Trophoblast cell (in vitro differentiated cells and primary cell): ENCODE measurements around the gene POLE.

Experiments
- DNase-seq, 2 donors: peaks; one replicate each; pipeline ENCODE4 v3.0.0-alpha.2; 2016
- H2AFZ ChIP-seq: 2 replicates; pipeline ENCODE4 v1.6.1; 2013; ENCODE audit warnings: low read length, moderate library complexity, mild to moderate bottlenecking; ENCODE audit not compliant: insufficient read depth, poor library complexity
- H2AK5ac ChIP-seq: 2 replicates; pipeline ENCODE4 v1.6.1; 2013; ENCODE audit warnings: mild to moderate bottlenecking, low read length
- H2BK120ac ChIP-seq: 2 replicates; pipeline ENCODE4 v1.6.1; 2013; ENCODE audit warnings: low read length, mild to moderate bottlenecking, moderate library complexity; ENCODE audit not compliant: insufficient read depth, poor library complexity
- H2BK12ac ChIP-seq: 2 replicates; pipeline ENCODE4 v1.6.1; 2013; ENCODE audit warnings: mild to moderate bottlenecking, low read length, moderate library complexity
- H2BK5ac ChIP-seq: 2 replicates; pipeline ENCODE4 v1.6.1; 2013; ENCODE audit warnings: low read length, low read depth, moderate library complexity, mild to moderate bottlenecking; ENCODE audit not compliant: poor library complexity
- H3K14ac ChIP-seq: 2 replicates; pipeline ENCODE4 v1.6.1; 2013; ENCODE audit warnings: mild to moderate bottlenecking, low read length
- H3K18ac ChIP-seq: 2 replicates; pipeline ENCODE4 v1.6.1; 2013; ENCODE audit warnings: mild to moderate bottlenecking, low read length
- H3K23ac ChIP-seq: 2 replicates; pipeline ENCODE4 v1.6.1; 2013; ENCODE audit warnings: low read length
- H3K27ac ChIP-seq: 2 replicates; pipeline ENCODE4 v1.5.1; 2013; ENCODE audit warnings: low read depth, mild to moderate bottlenecking, inconsistent platforms, low read length, moderate library complexity
- H3K27me3 ChIP-seq: 2 replicates; pipeline ENCODE4 v1.6.1; 2013; ENCODE audit warnings: inconsistent platforms, mild to moderate bottlenecking, low read length, moderate library complexity; ENCODE audit not compliant: insufficient read depth
- H3K36me3 ChIP-seq, 2 experiments: 1 replicate in 1 of 2; 2 replicates in 1 of 2; pipeline ENCODE4 v1.6.1; 2013; ENCODE audit warnings: low read length in 2 of 2, mild to moderate bottlenecking in 2 of 2, moderate library complexity in 1 of 2; ENCODE audit not compliant: insufficient read depth in 2 of 2, control insufficient read depth in 1 of 2
- H3K4ac ChIP-seq: 2 replicates; pipeline ENCODE4 v1.6.1; 2013; ENCODE audit warnings: low read depth, mild to moderate bottlenecking, low read length, moderate library complexity
- H3K4me1 ChIP-seq, 2 experiments: 1 replicate in 1 of 2; 2 replicates in 1 of 2; pipeline ENCODE4 v1.6.1; 2013; ENCODE audit warnings: low read length in 2 of 2, mild to moderate bottlenecking in 2 of 2, moderate library complexity in 1 of 2; ENCODE audit not compliant: insufficient read depth in 2 of 2, control insufficient read depth in 1 of 2
- H3K4me2 ChIP-seq: 2 replicates; pipeline ENCODE4 v1.6.1; 2013; ENCODE audit warnings: inconsistent platforms, mild to moderate bottlenecking, low read length, moderate library complexity
- H3K4me3 ChIP-seq: 2 replicates; pipeline ENCODE4 v1.5.1; 2013; ENCODE audit warnings: mild to moderate bottlenecking, low read depth, low read length, inconsistent platforms
- H3K79me1 ChIP-seq: one replicate; pipeline ENCODE4 v1.6.1; 2013; ENCODE audit warnings: low read length
- H3K79me2 ChIP-seq: 2 replicates; pipeline ENCODE4 v1.6.1; 2013; ENCODE audit warnings: low read length, mild to moderate bottlenecking; ENCODE audit not compliant: control insufficient read depth, insufficient read depth, poor library complexity
- H3K9ac ChIP-seq: 2 replicates; pipeline ENCODE4 v1.6.1; 2013; ENCODE audit warnings: mild to moderate bottlenecking, low read length
- H3K9me3 ChIP-seq: 2 replicates; pipeline ENCODE4 v1.6.1; 2013; ENCODE audit warnings: low read depth, mild to moderate bottlenecking, control low read depth, inconsistent platforms, low read length; ENCODE audit not compliant: insufficient read depth
- H4K12ac ChIP-seq: 2 replicates; pipeline ENCODE4 v1.6.1; 2013; ENCODE audit warnings: low read depth, mild to moderate bottlenecking, low read length, moderate library complexity
- H4K8ac ChIP-seq: 2 replicates; pipeline ENCODE4 v1.6.1; 2013; ENCODE audit warnings: low read depth, mild to moderate bottlenecking, low read length, moderate library complexity
- H4K91ac ChIP-seq: one replicate; pipeline ENCODE4 v1.6.1; 2013; ENCODE audit warnings: low read depth, mild to moderate bottlenecking, low read length, moderate library complexity
- WGBS: extraction: QIAGEN DNeasy Blood & Tissue Kit; methylation state at CpG from one replicate; pipeline ENCODE4 v1.1.7; 2013; ENCODE audit warnings: missing lambda C conversion rate; ENCODE audit not compliant: insufficient read length, insufficient coverage; ENCODE audit errors: extremely low coverage; 5-methylcytosine and 5-hydroxymethylcytosine counted together

Gene POLE

GRCh38 chr12:132729541-132730320, 42.6 kb upstream of the POLE start:
- H3K9me3 ChIP-seq, result peaks cover 2% of the 10 kb centered on the region
- no CpG with 5 or more reads among the region's 24 CpGs for WGBS
- H3K4me2 ChIP-seq, result no peak overlapping the region

GRCh38 chr12:132728502-132728901, 41.4 kb upstream of the POLE start:
- no peak overlapping the region for H4K91ac ChIP-seq
- H2BK12ac ChIP-seq, result no peak overlapping the region
- peaks cover 2% of the 10 kb centered on the region for H3K9me3 ChIP-seq

More at GRCh38 chr12:132729541-132730320, 42.6 kb upstream of the POLE start:
- H3K23ac ChIP-seq, result no peak overlapping the region
- no peaks in the 10 kb centered on the region for H3K79me2 ChIP-seq
- H3K4me1 ChIP-seq, result no peaks in the 10 kb centered on the region
- H3K4ac ChIP-seq, result no peak overlapping the region
- H4K91ac ChIP-seq, result no peak overlapping the region
- no peak overlapping the region for H2AK5ac ChIP-seq
- H3K27me3 ChIP-seq, result no peaks in the 10 kb centered on the region
- no peak overlapping the region for H3K27ac ChIP-seq
- H3K36me3 ChIP-seq, result peaks cover 82 to 84% of the 10 kb centered on the region in 2 experiments
- no peak overlapping the region for H2BK12ac ChIP-seq
- H3K79me1 ChIP-seq, result no peaks in the 10 kb centered on the region
- H4K8ac ChIP-seq, result no peak overlapping the region
- no peak overlapping the region for H4K12ac ChIP-seq
- DNase-seq, result peak in 1 of 2 donors; percentile 28
- no peak overlapping the region for H3K4me3 ChIP-seq
- no peak overlapping the region for H2BK5ac ChIP-seq
- H3K14ac ChIP-seq, result no peak overlapping the region
- no peak overlapping the region for H3K9ac ChIP-seq
- no peak overlapping the region for H2AFZ ChIP-seq
- no peak overlapping the region for H2BK120ac ChIP-seq
- H3K18ac ChIP-seq, result no peak overlapping the region

GRCh38 chr12:132727091-132727794, 40.1 kb upstream of the POLE start:
- Histone ChIP-seq H3K79me2 (no peaks in the 10 kb centered on the region), H3K4me2 (no peak overlapping the region), H3K36me3 (peaks cover 78 to 79% of the 10 kb centered on the region in 2 experiments), H3K9me3 (peaks cover 2% of the 10 kb centered on the region), H2BK12ac (no peak overlapping the region), H3K9ac (no peak overlapping the region), H4K91ac (no peak overlapping the region), H3K27ac (no peak overlapping the region), H2AK5ac (no peak overlapping the region), H2BK5ac (no peak overlapping the region), H2AFZ (no peak overlapping the region), H4K12ac (no peak overlapping the region), H3K4ac (no peak overlapping the region), H3K4me1 (no peaks in the 10 kb centered on the region), H3K27me3 (no peaks in the 10 kb centered on the region), H2BK120ac (no peak overlapping the region), H4K8ac (no peak overlapping the region), H3K23ac (no peak overlapping the region), H3K18ac (peak overlapping the region; percentile 43), H3K4me3 (no peak overlapping the region), H3K14ac (no peak overlapping the region), H3K79me1 (no peaks in the 10 kb centered on the region)
- DNase-seq, result no peak
- no CpG with 5 or more reads among the region's 37 CpGs for WGBS

More at GRCh38 chr12:132728502-132728901, 41.4 kb upstream of the POLE start:
- Histone ChIP-seq H2AK5ac (no peak overlapping the region), H3K4ac (no peak overlapping the region), H3K23ac (no peak overlapping the region), H3K79me2 (no peaks in the 10 kb centered on the region), H4K8ac (no peak overlapping the region), H3K9ac (no peak overlapping the region), H3K4me1 (no peaks in the 10 kb centered on the region), H4K12ac (no peak overlapping the region), H3K79me1 (no peaks in the 10 kb centered on the region), H3K4me3 (no peak overlapping the region), H3K27ac (no peak overlapping the region), H3K4me2 (no peak overlapping the region), H3K14ac (no peak overlapping the region), H2BK5ac (no peak overlapping the region), H3K36me3 (peaks cover 83 to 84% of the 10 kb centered on the region in 2 experiments), H2BK120ac (no peak overlapping the region), H3K18ac (no peak overlapping the region), H3K27me3 (no peaks in the 10 kb centered on the region), H2AFZ (no peak overlapping the region)
- no peak for DNase-seq
- whole genome bisulfite sequencing, result no CpG with 5 or more reads among the region's 7 CpGs

GRCh38 chr12:132726386-132726785, 39.2 kb upstream of the POLE start:
- Histone ChIP-seq H2BK12ac (no peak overlapping the region), H4K91ac (no peak overlapping the region), H4K12ac (no peak overlapping the region), H3K27ac (no peak overlapping the region), H2BK5ac (no peak overlapping the region), H3K4me1 (no peaks in the 10 kb centered on the region), H3K9me3 (peaks cover 2% of the 10 kb centered on the region), H3K79me1 (no peaks in the 10 kb centered on the region), H3K23ac (no peak overlapping the region), H3K14ac (no peak overlapping the region), H2AK5ac (no peak overlapping the region), H3K4ac (no peak overlapping the region), H3K9ac (no peak overlapping the region), H3K36me3 (peaks cover 74 to 77% of the 10 kb centered on the region in 2 experiments), H3K18ac (no peak overlapping the region), H4K8ac (no peak overlapping the region), H3K4me3 (no peak overlapping the region), H2AFZ (no peak overlapping the region), H3K27me3 (no peaks in the 10 kb centered on the region), H3K79me2 (no peaks in the 10 kb centered on the region), H2BK120ac (no peak overlapping the region), H3K4me2 (no peak overlapping the region)
- no peak for DNase-seq
- WGBS, result no CpG with 5 or more reads among the region's 12 CpGs
